Activated naive CD4-positive, alpha-beta T cell treated with Interleukin-2 at 50 U/mL for 16 hours (primary cell): ENCODE data around the gene PDCL3.
A peak's percentile ranks its signal among the peaks of the same experiment; 100 is the strongest.

Experiments used
- DNase-seq: peaks from one replicate; pipeline ENCODE4 v3.0.0-alpha.2; 2020

The PDCL3 gene

GRCh38 chr2:100562613-100563406, at the start of gene PDCL3:
TSS of gene PDCL3 (plus strand) at chr2:100562993. CDS start at chr2:100563068, 75 bp downstream.
- peak; percentile 96 for DNase-seq

- DNase-seq, result no peak
Observed at GRCh38 chr2:100513650-100514049, 49.1 kb upstream of the PDCL3 start.

GRCh38 chr2:100517556-100517955, 45.2 kb upstream of the PDCL3 start:
- no peak for DNase-seq

- DNase-seq, result no peak
Observed at GRCh38 chr2:100518801-100519200, 44.0 kb upstream of the PDCL3 start.

- no peak for DNase-seq
Observed at GRCh38 chr2:100520224-100520623, 42.6 kb upstream of the PDCL3 start.

- DNase-seq, result no peak
Observed at GRCh38 chr2:100522430-100522829, 40.4 kb upstream of the PDCL3 start.

GRCh38 chr2:100524331-100524730, 38.5 kb upstream of the PDCL3 start:
- DNase-seq, result no peak

GRCh38 chr2:100526868-100527267, 35.9 kb upstream of the PDCL3 start:
- no peak for DNase-seq

- DNase-seq, result no peak
Observed at GRCh38 chr2:100527440-100528015, 35.3 kb upstream of the PDCL3 start.

GRCh38 chr2:100529176-100529575, 33.6 kb upstream of the PDCL3 start:
- DNase-seq, result no peak

GRCh38 chr2:100529900-100530299, 32.9 kb upstream of the PDCL3 start:
- DNase-seq, result no peak

- DNase-seq, result no peak
Observed at GRCh38 chr2:100535855-100536254, 26.9 kb upstream of the PDCL3 start.

- DNase-seq, result no peak
Observed at GRCh38 chr2:100537918-100538317, 24.9 kb upstream of the PDCL3 start.

- no peak for DNase-seq
Observed at GRCh38 chr2:100539221-100539620, 23.6 kb upstream of the PDCL3 start.

- DNase-seq, result no peak
Observed at GRCh38 chr2:100541404-100541803, 21.4 kb upstream of the PDCL3 start.

GRCh38 chr2:100542418-100542817, 20.4 kb upstream of the PDCL3 start:
- DNase-seq, result no peak

- DNase-seq, result no peak
Observed at GRCh38 chr2:100544911-100545596, 17.7 kb upstream of the PDCL3 start.

- DNase-seq, result no peak
Observed at GRCh38 chr2:100546469-100546868, 16.3 kb upstream of the PDCL3 start.

- DNase-seq, result no peak
Observed at GRCh38 chr2:100548771-100549170, 14.0 kb upstream of the PDCL3 start.

GRCh38 chr2:100551303-100551702, 11.5 kb upstream of the PDCL3 start:
- no peak for DNase-seq

GRCh38 chr2:100554798-100555407, 7.9 kb upstream of the PDCL3 start:
- peak; percentile 32 for DNase-seq

GRCh38 chr2:100556746-100557145, 6.0 kb upstream of the PDCL3 start:
- no peak for DNase-seq

GRCh38 chr2:100560216-100560830, 2.5 kb upstream of the PDCL3 start:
- DNase-seq, result no peak
